ENCODE data around the gene ROPN1B. TPM values are rescaled to one million over a fixed set of nuclear protein-coding genes. Genes with fewer than 3 reads are reported as not detected.

The ROPN1B gene
- total RNA-seq, 2 donors from 2014 or later: not detected

GRCh38 chr3:126023390-126023789 lies 54.4 kb downstream of the ROPN1B start:
- no peak for DNase-seq (ENCODE audit: low spot score)
- no peak for ATAC-seq
- peaks cover 10% of the 10 kb centered on the region for H3K36me3 Mint-ChIP-seq
- H3K9me3 Mint-ChIP-seq: peaks cover 6% of the 10 kb centered on the region
- H3K27me3 Mint-ChIP-seq: no peaks in the 10 kb centered on the region
- H3K4me1 Mint-ChIP-seq (ENCODE audit: low read depth in 2 of 2): peaks cover 6 to 20% of the 10 kb centered on the region in 2 donors
- H3K4me3 Mint-ChIP-seq: no peak overlapping the region
- no peak overlapping the region for H3K27ac Mint-ChIP-seq

GRCh38 chr3:126024049-126024854 lies 55.3 kb downstream of the ROPN1B start:
- no peak for ATAC-seq
- H3K4me1 Mint-ChIP-seq (ENCODE audit: low read depth in 2 of 2): peaks cover 6 to 20% of the 10 kb centered on the region in 2 donors
- no peak overlapping the region for H3K4me3 Mint-ChIP-seq
- H3K36me3 Mint-ChIP-seq: peaks cover 10% of the 10 kb centered on the region
- peaks cover 6% of the 10 kb centered on the region for H3K9me3 Mint-ChIP-seq
- DNase-seq (ENCODE audit: low spot score): no peak
- no peak overlapping the region for H3K27ac Mint-ChIP-seq
- H3K27me3 Mint-ChIP-seq: no peaks in the 10 kb centered on the region

DNA sequence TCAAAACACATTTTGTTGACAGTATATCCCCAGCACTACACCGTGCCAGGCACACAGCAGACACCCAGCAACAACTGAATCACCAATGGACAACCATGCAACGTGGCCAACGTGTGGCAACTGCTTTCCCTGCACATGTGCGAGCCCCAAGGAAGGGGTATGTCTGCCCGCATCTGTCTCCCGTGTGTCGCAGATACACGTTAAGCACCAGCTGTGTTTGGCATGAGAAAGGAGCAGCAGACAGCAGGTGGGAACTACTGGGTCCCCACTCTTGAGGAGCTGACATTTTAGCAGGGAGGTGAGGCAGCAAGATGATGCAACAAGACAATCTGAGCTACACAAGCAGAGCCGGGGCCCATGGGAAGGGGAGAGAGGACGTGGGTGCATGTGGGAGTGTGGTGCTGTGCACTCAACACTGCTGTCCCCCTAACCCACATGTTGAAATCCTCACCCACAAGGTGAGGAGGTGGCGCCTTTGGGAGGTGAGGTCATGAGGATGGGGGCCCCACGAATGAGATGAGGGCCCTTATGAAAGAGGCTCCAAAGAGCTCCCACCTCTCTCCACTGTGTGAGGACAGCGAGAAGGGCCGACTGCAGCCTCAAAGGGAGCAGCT lies 56.2 kb downstream of the ROPN1B start:
- no peaks in the 10 kb centered on the region for H3K27me3 Mint-ChIP-seq
- peaks cover 6% of the 10 kb centered on the region for H3K9me3 Mint-ChIP-seq
- H3K27ac Mint-ChIP-seq: no peak overlapping the region
- peaks cover 6 to 20% of the 10 kb centered on the region in 2 donors for H3K4me1 Mint-ChIP-seq (ENCODE audit: low read depth in 2 of 2)
- H3K4me3 Mint-ChIP-seq: no peak overlapping the region
- peaks cover 10% of the 10 kb centered on the region for H3K36me3 Mint-ChIP-seq
- ATAC-seq (no peak), DNase-seq (ENCODE audit: low spot score) (no peak)

DNA sequence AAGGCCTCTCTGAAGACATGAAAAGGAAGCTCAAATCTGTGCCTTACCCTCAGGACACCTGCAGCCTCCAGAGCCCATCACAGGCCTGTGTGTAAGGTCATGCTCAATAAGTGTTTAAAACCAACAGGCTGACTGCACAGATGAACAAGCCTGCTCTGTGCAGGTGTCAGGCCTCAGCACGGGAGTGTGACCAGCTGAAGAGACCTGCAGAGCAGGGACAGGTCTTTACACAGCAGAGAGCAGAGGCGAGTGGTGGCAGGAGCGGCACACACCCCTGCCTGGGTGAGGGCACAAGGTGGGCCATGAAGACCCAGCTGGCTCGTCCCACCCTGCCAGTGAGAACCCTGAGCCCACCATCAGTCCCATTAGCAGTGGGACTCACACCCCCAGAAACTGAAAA lies 56.9 kb downstream of the ROPN1B start:
- Mint-ChIP-seq H3K9me3 (peaks cover 6% of the 10 kb centered on the region), H3K27ac (no peak overlapping the region), H3K4me1 (ENCODE audit: low read depth in 2 of 2) (peaks cover 6 to 20% of the 10 kb centered on the region in 2 donors), H3K4me3 (no peak overlapping the region), H3K27me3 (no peaks in the 10 kb centered on the region), H3K36me3 (peaks cover 10% of the 10 kb centered on the region)
- ATAC-seq (no peak), DNase-seq (ENCODE audit: low spot score) (no peak)

GRCh38 chr3:126026277-126026751 lies 57.3 kb downstream of the ROPN1B start:
- Mint-ChIP-seq H3K27me3 (no peaks in the 10 kb centered on the region), H3K27ac (no peak overlapping the region), H3K4me3 (no peak overlapping the region), H3K36me3 (peaks cover 10% of the 10 kb centered on the region), H3K9me3 (peaks cover 6% of the 10 kb centered on the region), H3K4me1 (ENCODE audit: low read depth in 2 of 2) (peaks cover 6 to 20% of the 10 kb centered on the region in 2 donors)
- DNase-seq (ENCODE audit: low spot score): no peak
- no peak for ATAC-seq

GRCh38 chr3:126026761-126027160 lies 57.8 kb downstream of the ROPN1B start:
- Mint-ChIP-seq H3K4me3 (no peak overlapping the region), H3K27me3 (no peaks in the 10 kb centered on the region), H3K27ac (no peak overlapping the region), H3K9me3 (peaks cover 6% of the 10 kb centered on the region), H3K4me1 (ENCODE audit: low read depth in 2 of 2) (peaks cover 6 to 21% of the 10 kb centered on the region in 2 donors), H3K36me3 (peaks cover 10% of the 10 kb centered on the region)
- ATAC-seq (no peak), DNase-seq (ENCODE audit: low spot score) (no peak)

- peaks cover 6 to 24% of the 10 kb centered on the region in 2 donors for H3K4me1 Mint-ChIP-seq (ENCODE audit: low read depth in 2 of 2)
- peaks cover 10% of the 10 kb centered on the region for H3K36me3 Mint-ChIP-seq
- H3K27me3 Mint-ChIP-seq: no peaks in the 10 kb centered on the region
- no peak overlapping the region for H3K4me3 Mint-ChIP-seq
- no peak overlapping the region for H3K27ac Mint-ChIP-seq
- peaks cover 6% of the 10 kb centered on the region for H3K9me3 Mint-ChIP-seq
- ATAC-seq: no peak
- no peak for DNase-seq (ENCODE audit: low spot score)
Measured at GRCh38 chr3:126028096-126028495, 59.1 kb downstream of the ROPN1B start.

- Mint-ChIP-seq H3K4me3 (no peak overlapping the region), H3K27ac (no peak overlapping the region), H3K27me3 (no peaks in the 10 kb centered on the region), H3K36me3 (peaks cover 10% of the 10 kb centered on the region), H3K4me1 (ENCODE audit: low read depth in 2 of 2) (peaks cover 6 to 24% of the 10 kb centered on the region in 2 donors), H3K9me3 (peaks cover 6% of the 10 kb centered on the region)
- ATAC-seq (no peak), DNase-seq (ENCODE audit: low spot score) (no peak)
Measured at GRCh38 chr3:126029241-126029640, 60.3 kb downstream of the ROPN1B start.

DNA sequence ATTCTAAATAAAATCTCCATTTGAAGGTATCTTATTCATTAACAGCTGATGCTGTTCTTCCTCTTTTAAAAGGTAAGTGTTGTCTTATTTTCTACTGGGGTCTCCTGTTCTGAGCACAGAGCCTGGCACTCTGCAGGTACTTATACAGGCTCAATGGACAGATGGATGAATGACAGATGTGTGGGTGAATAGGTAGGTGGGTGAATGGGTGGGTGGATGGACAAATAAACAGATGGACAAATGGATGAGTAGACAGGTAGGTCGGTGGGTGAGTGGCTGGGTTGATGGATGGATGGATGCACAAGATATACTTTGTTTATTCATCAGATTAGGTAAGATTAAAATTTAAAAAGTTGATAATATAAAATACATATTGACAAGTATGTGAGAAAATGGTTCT lies 61.5 kb downstream of the ROPN1B start:
- Mint-ChIP-seq H3K4me1 (ENCODE audit: low read depth in 2 of 2) (peaks cover 6 to 20% of the 10 kb centered on the region in 2 donors), H3K4me3 (no peak overlapping the region), H3K27ac (no peak overlapping the region), H3K9me3 (peaks cover 6% of the 10 kb centered on the region), H3K36me3 (peaks cover 10% of the 10 kb centered on the region), H3K27me3 (no peaks in the 10 kb centered on the region)
- ATAC-seq (no peak), DNase-seq (ENCODE audit: low spot score) (no peak)

- DNase-seq (ENCODE audit: low spot score) (no peak), ATAC-seq (peak in 1 of 2 donors; percentile 17)
- Mint-ChIP-seq H3K27ac (no peak overlapping the region), H3K9me3 (peaks cover 6% of the 10 kb centered on the region), H3K27me3 (no peaks in the 10 kb centered on the region), H3K36me3 (peaks cover 10% of the 10 kb centered on the region), H3K4me1 (ENCODE audit: low read depth in 2 of 2) (peaks cover 0 to 9% of the 10 kb centered on the region in 2 donors), H3K4me3 (no peak overlapping the region)
Measured at GRCh38 chr3:126031981-126032471, 63.0 kb downstream of the ROPN1B start.

Other genes with a start within 250 kb of the ROPN1B start
- gene SLC41A3, start 114.9 kb downstream of the ROPN1B start, total RNA-seq: 10 to 100 TPM; 30.4 to 36.4 TPM
- not detected for gene ALDH1L1, start 211.4 kb downstream of the ROPN1B start, total RNA-seq